Trophoblast cell (in vitro differentiated cells and primary cell): ENCODE measurements around the gene ZSWIM6.

Experiments used
- DNase-seq, 2 donors: peaks; one replicate each; pipeline ENCODE4 v3.0.0-alpha.2; 2016
- H2AFZ ChIP-seq: 2 replicates; pipeline ENCODE4 v1.6.1; 2013; ENCODE audit warnings: low read length, moderate library complexity, mild to moderate bottlenecking; ENCODE audit not compliant: insufficient read depth, poor library complexity
- H2AK5ac ChIP-seq: 2 replicates; pipeline ENCODE4 v1.6.1; 2013; ENCODE audit warnings: mild to moderate bottlenecking, low read length
- H2BK120ac ChIP-seq: 2 replicates; pipeline ENCODE4 v1.6.1; 2013; ENCODE audit warnings: low read length, mild to moderate bottlenecking, moderate library complexity; ENCODE audit not compliant: insufficient read depth, poor library complexity
- H2BK12ac ChIP-seq: 2 replicates; pipeline ENCODE4 v1.6.1; 2013; ENCODE audit warnings: mild to moderate bottlenecking, low read length, moderate library complexity
- H2BK5ac ChIP-seq: 2 replicates; pipeline ENCODE4 v1.6.1; 2013; ENCODE audit warnings: low read length, low read depth, moderate library complexity, mild to moderate bottlenecking; ENCODE audit not compliant: poor library complexity
- H3K14ac ChIP-seq: 2 replicates; pipeline ENCODE4 v1.6.1; 2013; ENCODE audit warnings: mild to moderate bottlenecking, low read length
- H3K18ac ChIP-seq: 2 replicates; pipeline ENCODE4 v1.6.1; 2013; ENCODE audit warnings: mild to moderate bottlenecking, low read length
- H3K23ac ChIP-seq: 2 replicates; pipeline ENCODE4 v1.6.1; 2013; ENCODE audit warnings: low read length
- H3K27ac ChIP-seq: 2 replicates; pipeline ENCODE4 v1.5.1; 2013; ENCODE audit warnings: low read depth, mild to moderate bottlenecking, inconsistent platforms, low read length, moderate library complexity
- H3K27me3 ChIP-seq: 2 replicates; pipeline ENCODE4 v1.6.1; 2013; ENCODE audit warnings: inconsistent platforms, mild to moderate bottlenecking, low read length, moderate library complexity; ENCODE audit not compliant: insufficient read depth
- H3K36me3 ChIP-seq, 2 experiments: 1 replicate in 1 of 2; 2 replicates in 1 of 2; pipeline ENCODE4 v1.6.1; 2013; ENCODE audit warnings: low read length in 2 of 2, mild to moderate bottlenecking in 2 of 2, moderate library complexity in 1 of 2; ENCODE audit not compliant: insufficient read depth in 2 of 2, control insufficient read depth in 1 of 2
- H3K4ac ChIP-seq: 2 replicates; pipeline ENCODE4 v1.6.1; 2013; ENCODE audit warnings: low read depth, mild to moderate bottlenecking, low read length, moderate library complexity
- H3K4me1 ChIP-seq, 2 experiments: 1 replicate in 1 of 2; 2 replicates in 1 of 2; pipeline ENCODE4 v1.6.1; 2013; ENCODE audit warnings: low read length in 2 of 2, mild to moderate bottlenecking in 2 of 2, moderate library complexity in 1 of 2; ENCODE audit not compliant: insufficient read depth in 2 of 2, control insufficient read depth in 1 of 2
- H3K4me2 ChIP-seq: 2 replicates; pipeline ENCODE4 v1.6.1; 2013; ENCODE audit warnings: inconsistent platforms, mild to moderate bottlenecking, low read length, moderate library complexity
- H3K4me3 ChIP-seq: 2 replicates; pipeline ENCODE4 v1.5.1; 2013; ENCODE audit warnings: mild to moderate bottlenecking, low read depth, low read length, inconsistent platforms
- H3K79me1 ChIP-seq: one replicate; pipeline ENCODE4 v1.6.1; 2013; ENCODE audit warnings: low read length
- H3K79me2 ChIP-seq: 2 replicates; pipeline ENCODE4 v1.6.1; 2013; ENCODE audit warnings: low read length, mild to moderate bottlenecking; ENCODE audit not compliant: control insufficient read depth, insufficient read depth, poor library complexity
- H3K9ac ChIP-seq: 2 replicates; pipeline ENCODE4 v1.6.1; 2013; ENCODE audit warnings: mild to moderate bottlenecking, low read length
- H3K9me3 ChIP-seq: 2 replicates; pipeline ENCODE4 v1.6.1; 2013; ENCODE audit warnings: low read depth, mild to moderate bottlenecking, control low read depth, inconsistent platforms, low read length; ENCODE audit not compliant: insufficient read depth
- H4K12ac ChIP-seq: 2 replicates; pipeline ENCODE4 v1.6.1; 2013; ENCODE audit warnings: low read depth, mild to moderate bottlenecking, low read length, moderate library complexity
- H4K8ac ChIP-seq: 2 replicates; pipeline ENCODE4 v1.6.1; 2013; ENCODE audit warnings: low read depth, mild to moderate bottlenecking, low read length, moderate library complexity
- H4K91ac ChIP-seq: one replicate; pipeline ENCODE4 v1.6.1; 2013; ENCODE audit warnings: low read depth, mild to moderate bottlenecking, low read length, moderate library complexity
- WGBS: extraction: QIAGEN DNeasy Blood & Tissue Kit; methylation state at CpG from one replicate; pipeline ENCODE4 v1.1.7; 2013; ENCODE audit warnings: missing lambda C conversion rate; ENCODE audit not compliant: insufficient read length, insufficient coverage; ENCODE audit errors: extremely low coverage; 5-methylcytosine and 5-hydroxymethylcytosine counted together

ZSWIM6 gene

DNA sequence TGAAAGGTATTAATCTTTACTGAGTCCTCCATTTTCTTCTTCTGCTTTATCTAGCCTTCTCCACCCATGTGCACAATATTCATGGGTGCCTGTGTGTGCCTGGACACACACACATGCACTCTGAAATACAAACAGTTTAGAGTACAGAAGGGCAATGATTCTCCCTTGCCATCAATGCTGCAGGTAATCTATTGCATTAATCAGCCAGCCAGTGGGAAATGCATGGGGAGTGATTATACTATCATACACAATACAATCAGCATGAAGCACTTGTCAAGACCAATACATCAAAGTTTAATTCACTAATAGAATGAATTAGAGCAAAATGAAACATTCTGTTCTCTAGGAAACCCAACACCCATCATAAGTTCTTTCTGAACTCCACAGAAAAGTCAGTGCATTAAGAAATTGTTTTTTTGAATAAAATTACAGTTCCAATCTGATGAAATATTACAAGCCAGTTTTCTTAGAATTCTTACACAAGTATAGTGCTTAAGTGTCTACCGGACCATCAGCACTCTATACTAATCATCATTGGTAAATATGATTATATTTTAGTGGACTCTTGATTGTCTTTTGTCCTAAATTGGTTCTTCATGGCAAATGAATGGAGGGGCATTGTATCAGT, 172.2 kb downstream of the ZSWIM6 start:
- no peak overlapping the region for H3K14ac ChIP-seq
- H3K79me1 ChIP-seq, result no peaks in the 10 kb centered on the region
- no peak overlapping the region for H2BK12ac ChIP-seq
- H4K12ac ChIP-seq, result no peak overlapping the region
- H2AK5ac ChIP-seq, result no peak overlapping the region
- no peak overlapping the region for H3K4me2 ChIP-seq
- no peak overlapping the region for H3K4ac ChIP-seq
- no peaks in the 10 kb centered on the region for H3K27me3 ChIP-seq
- WGBS, result no CpG with 5 or more reads among the region's 1 CpG
- H3K4me1 ChIP-seq, result peaks cover 0 to 2% of the 10 kb centered on the region in 2 experiments
- H3K18ac ChIP-seq, result no peak overlapping the region
- H2BK5ac ChIP-seq, result no peak overlapping the region
- H3K79me2 ChIP-seq, result no peaks in the 10 kb centered on the region
- no peak overlapping the region for H4K91ac ChIP-seq
- H3K9me3 ChIP-seq, result no peaks in the 10 kb centered on the region
- no peak overlapping the region for H2AFZ ChIP-seq
- no peak overlapping the region for H3K9ac ChIP-seq
- no peak for DNase-seq
- peak overlapping the region; percentile 98 for H3K23ac ChIP-seq
- no peak overlapping the region for H4K8ac ChIP-seq
- H2BK120ac ChIP-seq, result no peak overlapping the region
- H3K36me3 ChIP-seq, result no peaks in the 10 kb centered on the region
- no peak overlapping the region for H3K27ac ChIP-seq
- no peak overlapping the region for H3K4me3 ChIP-seq

DNA sequence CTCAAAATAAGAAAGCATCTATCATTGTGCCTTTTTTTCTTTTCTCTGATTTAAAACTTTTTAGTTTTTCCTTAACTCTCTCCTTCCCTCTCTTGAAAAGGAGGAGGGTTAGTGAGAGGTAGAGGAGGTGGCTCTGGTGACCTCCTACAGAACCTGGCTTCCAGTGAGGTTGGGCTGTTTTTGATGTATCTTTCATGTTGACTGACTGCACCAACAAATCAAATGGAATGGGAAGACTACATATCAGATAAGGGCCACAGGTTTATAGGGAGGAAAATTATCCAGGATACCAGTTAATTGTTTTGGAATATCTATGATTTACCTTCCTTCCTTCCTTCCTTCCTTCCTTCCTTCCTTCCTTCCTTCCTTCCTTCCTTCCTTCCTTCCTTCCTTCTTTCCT, 173.2 kb downstream of the ZSWIM6 start:
- Histone ChIP-seq H4K12ac (no peak overlapping the region), H2BK5ac (no peak overlapping the region), H3K4ac (no peak overlapping the region), H3K4me1 (peaks cover 0 to 2% of the 10 kb centered on the region in 2 experiments), H2AFZ (no peak overlapping the region), H3K79me2 (no peaks in the 10 kb centered on the region), H3K18ac (no peak overlapping the region), H3K36me3 (no peaks in the 10 kb centered on the region), H3K27me3 (no peaks in the 10 kb centered on the region), H3K4me2 (no peak overlapping the region), H4K91ac (no peak overlapping the region), H3K4me3 (no peak overlapping the region), H3K79me1 (no peaks in the 10 kb centered on the region), H3K9me3 (no peaks in the 10 kb centered on the region), H3K14ac (no peak overlapping the region), H2BK120ac (no peak overlapping the region), H2BK12ac (no peak overlapping the region), H3K27ac (no peak overlapping the region), H3K9ac (no peak overlapping the region), H4K8ac (no peak overlapping the region), H2AK5ac (no peak overlapping the region), H3K23ac (no peak overlapping the region)
- DNase-seq, result no peak

GRCh38 chr5:61507232-61507631, 175.2 kb downstream of the ZSWIM6 start:
- Histone ChIP-seq H3K36me3 (no peaks in the 10 kb centered on the region), H2AK5ac (no peak overlapping the region), H3K79me1 (no peaks in the 10 kb centered on the region), H3K27ac (no peak overlapping the region), H3K4me3 (no peak overlapping the region), H2BK12ac (no peak overlapping the region), H4K8ac (no peak overlapping the region), H3K4me2 (no peak overlapping the region), H3K18ac (no peak overlapping the region), H4K91ac (no peak overlapping the region), H3K9ac (no peak overlapping the region), H3K27me3 (no peaks in the 10 kb centered on the region), H2AFZ (no peak overlapping the region), H2BK5ac (no peak overlapping the region), H3K14ac (no peak overlapping the region), H3K9me3 (no peaks in the 10 kb centered on the region), H3K23ac (no peak overlapping the region), H3K4me1 (peaks cover 0 to 2% of the 10 kb centered on the region in 2 experiments), H3K4ac (no peak overlapping the region), H2BK120ac (no peak overlapping the region), H4K12ac (no peak overlapping the region), H3K79me2 (no peaks in the 10 kb centered on the region)
- no peak for DNase-seq

DNA sequence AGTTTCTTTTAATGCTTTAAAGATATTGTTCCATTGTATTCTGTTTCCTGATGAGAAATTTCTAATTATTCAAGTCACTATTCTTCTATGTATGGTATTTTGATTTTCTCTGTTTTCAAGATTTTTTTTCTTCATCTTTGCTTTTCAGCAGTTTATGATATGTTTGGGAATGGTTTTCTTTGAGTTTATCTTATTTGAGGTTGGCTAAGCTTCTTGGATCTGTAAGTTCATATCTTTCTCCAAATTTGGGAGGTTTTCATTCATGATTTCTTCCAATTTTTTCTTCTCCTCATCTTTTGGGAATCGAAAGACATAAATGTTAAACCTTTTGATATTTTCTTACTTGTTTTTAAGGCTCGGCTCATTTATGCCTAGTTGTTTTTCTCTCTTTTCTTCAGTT, 184.9 kb downstream of the ZSWIM6 start:
- no peaks in the 10 kb centered on the region for H3K79me1 ChIP-seq
- H3K79me2 ChIP-seq, result no peaks in the 10 kb centered on the region
- no peak overlapping the region for H3K18ac ChIP-seq
- no peak overlapping the region for H3K9ac ChIP-seq
- H2BK120ac ChIP-seq, result no peak overlapping the region
- no peak overlapping the region for H2BK5ac ChIP-seq
- no peak overlapping the region for H3K23ac ChIP-seq
- no peaks in the 10 kb centered on the region for H3K27me3 ChIP-seq
- WGBS, result no CpG with 5 or more reads among the region's 2 CpGs
- no peak overlapping the region for H4K8ac ChIP-seq
- no peak overlapping the region for H3K4me2 ChIP-seq
- H2BK12ac ChIP-seq, result no peak overlapping the region
- H2AFZ ChIP-seq, result no peak overlapping the region
- no peaks in the 10 kb centered on the region for H3K9me3 ChIP-seq
- no peak overlapping the region for H2AK5ac ChIP-seq
- H4K91ac ChIP-seq, result no peak overlapping the region
- no peak overlapping the region for H3K4ac ChIP-seq
- no peak overlapping the region for H3K14ac ChIP-seq
- DNase-seq, result no peak
- no peak overlapping the region for H3K4me3 ChIP-seq
- H3K36me3 ChIP-seq, result no peaks in the 10 kb centered on the region
- H3K27ac ChIP-seq, result no peak overlapping the region
- no peaks in the 10 kb centered on the region for H3K4me1 ChIP-seq
- H4K12ac ChIP-seq, result no peak overlapping the region
